Measurements from ENCODE around the gene EXOC4.

Gene EXOC4

GRCh38 chr7:133712544-133712943, 459.7 kb downstream of the EXOC4 start:
- H3K18ac ChIP-seq (ENCODE audit: low read length): no peak overlapping the region
- no peak overlapping the region for H4K8ac ChIP-seq (ENCODE audit: low read depth, low read length)
- no peak overlapping the region for H3K4ac ChIP-seq (ENCODE audit: low read length)
- no peak overlapping the region for H3K9ac ChIP-seq (ENCODE audit: low read depth, low read length, poor library complexity)
- H3K27ac ChIP-seq (replicated peaks; ENCODE audit: low read length): no peak overlapping the region
- no peak overlapping the region for H3K4me3 ChIP-seq (ENCODE audit: low read length in 2 of 2)
- no peak for DNase-seq (ENCODE audit: low spot score)
- no peak overlapping the region for H4K91ac ChIP-seq (ENCODE audit: low read depth, low read length, poor library complexity)
- no peak overlapping the region for H2BK120ac ChIP-seq (ENCODE audit: low read depth, low read length)
- no peak overlapping the region for H3K23ac ChIP-seq (ENCODE audit: low read depth, low read length, poor library complexity)
- H3K79me1 ChIP-seq (ENCODE audit: low read depth, low read length): no peaks in the 10 kb centered on the region
- no peak overlapping the region for H2BK5ac ChIP-seq (ENCODE audit: low read length)
- H2BK12ac ChIP-seq (ENCODE audit: low read length): no peak overlapping the region
- H3K27me3 ChIP-seq (ENCODE audit: control insufficient read depth in 3 of 3, insufficient read depth in 3 of 3, low read depth in 1 of 3, low read length in 3 of 3): no peaks in the 10 kb centered on the region
- no peak overlapping the region for H2AFZ ChIP-seq (ENCODE audit: low read length)
- peaks cover 0 to 2% of the 10 kb centered on the region in 2 donors for H3K4me1 ChIP-seq (ENCODE audit: control insufficient read depth in 2 of 2, insufficient read depth in 1 of 2, low read depth in 1 of 2, low read length in 2 of 2)
- no peak overlapping the region for H2BK15ac ChIP-seq (ENCODE audit: low read length)
- WGBS, 2 donors (ENCODE audit: extremely low coverage in 2 of 2, insufficient read length in 2 of 2, insufficient replicate concordance in 1 of 2): no CpG with 5 or more reads among the region's 2 CpGs
- H3K9me3 ChIP-seq (replicated peaks in 1 of 2; ENCODE audit: control insufficient read depth in 2 of 2, insufficient read depth in 1 of 2, low read depth in 1 of 2, low read length in 2 of 2): peaks cover 0 to 2% of the 10 kb centered on the region in 2 donors
- H2AK5ac ChIP-seq (ENCODE audit: low read depth, low read length): no peak overlapping the region
- H3K36me3 ChIP-seq (replicated peaks in 1 of 2; ENCODE audit: control insufficient read depth in 2 of 2, insufficient read depth in 2 of 2, low read length in 2 of 2): no peaks in the 10 kb centered on the region
- H3K4me2 ChIP-seq (ENCODE audit: insufficient read depth, low read length, poor library complexity, severe bottlenecking): no peak overlapping the region
- H3K14ac ChIP-seq (ENCODE audit: low read length): no peak overlapping the region

- H2AK5ac ChIP-seq (ENCODE audit: low read depth, low read length): no peak overlapping the region
- WGBS, 2 donors (ENCODE audit: extremely low coverage in 2 of 2, insufficient read length in 2 of 2, insufficient replicate concordance in 1 of 2): no CpG with 5 or more reads among the region's 3 CpGs
- no peak overlapping the region for H3K4me3 ChIP-seq (ENCODE audit: low read length in 2 of 2)
- H2AFZ ChIP-seq (ENCODE audit: low read length): no peak overlapping the region
- H3K27me3 ChIP-seq (ENCODE audit: control insufficient read depth in 3 of 3, insufficient read depth in 3 of 3, low read depth in 1 of 3, low read length in 3 of 3): no peaks in the 10 kb centered on the region
- no peak overlapping the region for H4K8ac ChIP-seq (ENCODE audit: low read depth, low read length)
- no peaks in the 10 kb centered on the region for H3K36me3 ChIP-seq (replicated peaks in 1 of 2; ENCODE audit: control insufficient read depth in 2 of 2, insufficient read depth in 2 of 2, low read length in 2 of 2)
- H2BK12ac ChIP-seq (ENCODE audit: low read length): no peak overlapping the region
- no peak for DNase-seq (ENCODE audit: low spot score)
- H3K9me3 ChIP-seq (replicated peaks in 1 of 2; ENCODE audit: control insufficient read depth in 2 of 2, insufficient read depth in 1 of 2, low read depth in 1 of 2, low read length in 2 of 2): peaks cover 2 to 4% of the 10 kb centered on the region in 2 donors
- H3K14ac ChIP-seq (ENCODE audit: low read length): no peak overlapping the region
- H3K23ac ChIP-seq (ENCODE audit: low read depth, low read length, poor library complexity): no peak overlapping the region
- H3K79me1 ChIP-seq (ENCODE audit: low read depth, low read length): no peaks in the 10 kb centered on the region
- H2BK5ac ChIP-seq (ENCODE audit: low read length): no peak overlapping the region
- no peak overlapping the region for H3K4me2 ChIP-seq (ENCODE audit: insufficient read depth, low read length, poor library complexity, severe bottlenecking)
- H2BK120ac ChIP-seq (ENCODE audit: low read depth, low read length): no peak overlapping the region
- H3K9ac ChIP-seq (ENCODE audit: low read depth, low read length, poor library complexity): no peak overlapping the region
- no peak overlapping the region for H3K4ac ChIP-seq (ENCODE audit: low read length)
- H3K4me1 ChIP-seq (ENCODE audit: control insufficient read depth in 2 of 2, insufficient read depth in 1 of 2, low read depth in 1 of 2, low read length in 2 of 2): peaks cover 0 to 2% of the 10 kb centered on the region in 2 donors
- H3K18ac ChIP-seq (ENCODE audit: low read length): no peak overlapping the region
- H2BK15ac ChIP-seq (ENCODE audit: low read length): no peak overlapping the region
- H4K91ac ChIP-seq (ENCODE audit: low read depth, low read length, poor library complexity): no peak overlapping the region
- H3K27ac ChIP-seq (replicated peaks; ENCODE audit: low read length): no peak overlapping the region
These were observed 461.8 kb downstream of the EXOC4 start for GRCh38 chr7:133714654-133715053.

GRCh38 chr7:133718131-133718530, 465.3 kb downstream of the EXOC4 start:
- Histone ChIP-seq H3K9me3 (replicated peaks in 1 of 2; ENCODE audit: control insufficient read depth in 2 of 2, insufficient read depth in 1 of 2, low read depth in 1 of 2, low read length in 2 of 2) (peaks cover 2 to 4% of the 10 kb centered on the region in 2 donors), H4K8ac (ENCODE audit: low read depth, low read length) (no peak overlapping the region), H2AK5ac (ENCODE audit: low read depth, low read length) (no peak overlapping the region), H3K4me3 (ENCODE audit: low read length in 2 of 2) (no peak overlapping the region), H2BK15ac (ENCODE audit: low read length) (no peak overlapping the region), H3K27me3 (ENCODE audit: control insufficient read depth in 3 of 3, insufficient read depth in 3 of 3, low read depth in 1 of 3, low read length in 3 of 3) (no peaks in the 10 kb centered on the region), H2BK12ac (ENCODE audit: low read length) (no peak overlapping the region), H3K4ac (ENCODE audit: low read length) (no peak overlapping the region), H3K36me3 (replicated peaks in 1 of 2; ENCODE audit: control insufficient read depth in 2 of 2, insufficient read depth in 2 of 2, low read length in 2 of 2) (no peaks in the 10 kb centered on the region), H3K14ac (ENCODE audit: low read length) (no peak overlapping the region), H3K18ac (ENCODE audit: low read length) (no peak overlapping the region), H3K27ac (replicated peaks; ENCODE audit: low read length) (no peak overlapping the region), H3K79me1 (ENCODE audit: low read depth, low read length) (no peaks in the 10 kb centered on the region), H3K4me1 (ENCODE audit: control insufficient read depth in 2 of 2, insufficient read depth in 1 of 2, low read depth in 1 of 2, low read length in 2 of 2) (peaks cover 0 to 2% of the 10 kb centered on the region in 2 donors), H2AFZ (ENCODE audit: low read length) (no peak overlapping the region), H3K23ac (ENCODE audit: low read depth, low read length, poor library complexity) (no peak overlapping the region), H4K91ac (ENCODE audit: low read depth, low read length, poor library complexity) (no peak overlapping the region), H2BK120ac (ENCODE audit: low read depth, low read length) (no peak overlapping the region), H3K4me2 (ENCODE audit: insufficient read depth, low read length, poor library complexity, severe bottlenecking) (no peak overlapping the region), H3K9ac (ENCODE audit: low read depth, low read length, poor library complexity) (no peak overlapping the region), H2BK5ac (ENCODE audit: low read length) (no peak overlapping the region)
- no CpG with 5 or more reads among the region's 1 CpG for WGBS, 2 donors (ENCODE audit: extremely low coverage in 2 of 2, insufficient read length in 2 of 2, insufficient replicate concordance in 1 of 2)
- no peak for DNase-seq (ENCODE audit: low spot score)

- H3K18ac ChIP-seq (ENCODE audit: low read length): no peak overlapping the region
- H3K27ac ChIP-seq (replicated peaks; ENCODE audit: low read length): no peak overlapping the region
- peaks cover 0 to 2% of the 10 kb centered on the region in 2 donors for H3K4me1 ChIP-seq (ENCODE audit: control insufficient read depth in 2 of 2, insufficient read depth in 1 of 2, low read depth in 1 of 2, low read length in 2 of 2)
- H3K9ac ChIP-seq (ENCODE audit: low read depth, low read length, poor library complexity): no peak overlapping the region
- no peaks in the 10 kb centered on the region for H3K27me3 ChIP-seq (ENCODE audit: control insufficient read depth in 3 of 3, insufficient read depth in 3 of 3, low read depth in 1 of 3, low read length in 3 of 3)
- no peak overlapping the region for H2AK5ac ChIP-seq (ENCODE audit: low read depth, low read length)
- no peaks in the 10 kb centered on the region for H3K36me3 ChIP-seq (replicated peaks in 1 of 2; ENCODE audit: control insufficient read depth in 2 of 2, insufficient read depth in 2 of 2, low read length in 2 of 2)
- no peak overlapping the region for H3K4ac ChIP-seq (ENCODE audit: low read length)
- H2AFZ ChIP-seq (ENCODE audit: low read length): no peak overlapping the region
- no peak overlapping the region for H2BK5ac ChIP-seq (ENCODE audit: low read length)
- no peak overlapping the region for H2BK15ac ChIP-seq (ENCODE audit: low read length)
- no peak overlapping the region for H2BK12ac ChIP-seq (ENCODE audit: low read length)
- no peak overlapping the region for H2BK120ac ChIP-seq (ENCODE audit: low read depth, low read length)
- no peak for DNase-seq (ENCODE audit: low spot score)
- no peak overlapping the region for H3K4me2 ChIP-seq (ENCODE audit: insufficient read depth, low read length, poor library complexity, severe bottlenecking)
- no peak overlapping the region for H3K23ac ChIP-seq (ENCODE audit: low read depth, low read length, poor library complexity)
- H4K8ac ChIP-seq (ENCODE audit: low read depth, low read length): no peak overlapping the region
- H3K79me1 ChIP-seq (ENCODE audit: low read depth, low read length): peaks cover 3% of the 10 kb centered on the region
- no CpG with 5 or more reads among the region's 1 CpG for WGBS, 2 donors (ENCODE audit: extremely low coverage in 2 of 2, insufficient read length in 2 of 2, insufficient replicate concordance in 1 of 2)
- H3K14ac ChIP-seq (ENCODE audit: low read length): no peak overlapping the region
- H4K91ac ChIP-seq (ENCODE audit: low read depth, low read length, poor library complexity): no peak overlapping the region
- H3K9me3 ChIP-seq (replicated peaks in 1 of 2; ENCODE audit: control insufficient read depth in 2 of 2, insufficient read depth in 1 of 2, low read depth in 1 of 2, low read length in 2 of 2): peaks cover 0 to 4% of the 10 kb centered on the region in 2 donors
- no peak overlapping the region for H3K4me3 ChIP-seq (ENCODE audit: low read length in 2 of 2)
These were observed 470.2 kb downstream of the EXOC4 start for GRCh38 chr7:133723044-133723443.
